ENCODE data around the gene STX1A.

DNA sequence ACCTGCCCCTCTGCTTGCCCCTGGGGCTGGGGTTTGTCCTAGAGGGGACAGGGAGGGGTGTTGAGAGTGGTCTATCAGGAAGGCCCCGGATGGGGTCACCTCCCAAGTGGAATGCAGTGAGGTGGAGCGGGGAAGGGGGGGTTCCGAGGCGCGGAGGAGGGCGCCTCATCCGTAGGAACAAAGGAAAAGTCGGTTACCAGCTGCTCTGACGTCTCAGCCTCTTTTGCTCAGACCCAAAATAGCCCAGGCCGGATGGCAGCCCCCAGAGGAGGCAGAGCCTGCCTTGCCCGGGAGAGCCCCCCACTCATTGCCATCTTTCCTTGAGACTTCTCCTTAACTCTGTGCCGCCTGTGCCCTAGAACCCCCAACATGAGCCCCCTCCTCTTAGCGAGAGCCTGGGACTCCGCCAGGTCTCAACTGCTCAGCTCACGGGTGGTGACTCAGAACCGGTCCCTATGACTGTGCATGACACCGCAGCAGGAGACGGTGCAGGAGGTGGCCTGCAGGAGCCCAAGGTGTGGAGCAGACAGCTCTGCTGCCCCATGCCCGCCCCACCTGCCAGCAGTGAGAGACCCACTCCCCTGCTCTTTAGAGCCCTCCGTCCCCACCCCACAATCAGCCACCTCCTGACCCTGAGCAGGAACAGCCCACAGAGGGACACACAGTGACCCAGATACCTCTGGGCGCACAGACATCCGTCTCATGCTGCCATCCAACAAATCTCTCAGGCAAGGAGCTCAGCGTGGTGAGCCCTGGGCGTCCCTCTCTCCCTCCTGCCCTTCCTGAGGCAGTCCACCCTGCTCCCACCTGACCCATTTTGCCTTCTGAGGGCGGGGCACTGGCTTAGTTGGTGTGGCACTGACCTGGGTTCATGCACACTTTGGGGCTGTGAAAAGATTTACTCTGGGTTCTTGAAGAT lies 13.1 kb downstream of the STX1A start:
- TF ChIP-seq, protein P1, sequence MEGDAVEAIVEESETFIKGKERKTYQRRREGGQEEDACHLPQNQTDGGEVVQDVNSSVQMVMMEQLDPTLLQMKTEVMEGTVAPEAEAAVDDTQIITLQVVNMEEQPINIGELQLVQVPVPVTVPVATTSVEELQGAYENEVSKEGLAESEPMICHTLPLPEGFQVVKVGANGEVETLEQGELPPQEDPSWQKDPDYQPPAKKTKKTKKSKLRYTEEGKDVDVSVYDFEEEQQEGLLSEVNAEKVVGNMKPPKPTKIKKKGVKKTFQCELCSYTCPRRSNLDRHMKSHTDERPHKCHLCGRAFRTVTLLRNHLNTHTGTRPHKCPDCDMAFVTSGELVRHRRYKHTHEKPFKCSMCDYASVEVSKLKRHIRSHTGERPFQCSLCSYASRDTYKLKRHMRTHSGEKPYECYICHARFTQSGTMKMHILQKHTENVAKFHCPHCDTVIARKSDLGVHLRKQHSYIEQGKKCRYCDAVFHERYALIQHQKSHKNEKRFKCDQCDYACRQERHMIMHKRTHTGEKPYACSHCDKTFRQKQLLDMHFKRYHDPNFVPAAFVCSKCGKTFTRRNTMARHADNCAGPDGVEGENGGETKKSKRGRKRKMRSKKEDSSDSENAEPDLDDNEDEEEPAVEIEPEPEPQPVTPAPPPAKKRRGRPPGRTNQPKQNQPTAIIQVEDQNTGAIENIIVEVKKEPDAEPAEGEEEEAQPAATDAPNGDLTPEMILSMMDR (IDR thresholded peaks at IDR 0.05), result no peak
- no peak for TF ChIP-seq ZFX (IDR thresholded peaks at IDR 0.05; ENCODE audit: borderline replicate concordance)
